Measurements from ENCODE around the gene CST3. TPM values are rescaled to one million over a fixed set of nuclear protein-coding genes. Genes with fewer than 3 reads are reported as not detected.

The CST3 gene
- total RNA-seq, 4 donors from 2014 or later: 951 to 1,877 (median 1,344) TPM

GRCh38 chr20:23671479-23671878 is 33.7 kb upstream of the CST3 start:
- 75 to 80% methylated on average over 2 of the region's 3 CpGs for WGBS, 2 donors (ENCODE audit: low coverage in 1 of 2)
- no peak for TF ChIP-seq POLR2A (IDR thresholded peaks at IDR 0.05)
- TF ChIP-seq CTCF (IDR thresholded peaks at IDR 0.05): no peak
- no peak for TF ChIP-seq POLR2AphosphoS5 (IDR thresholded peaks at IDR 0.05)
- no peak for TF ChIP-seq EP300 (IDR thresholded peaks at IDR 0.05)
- Histone ChIP-seq H3K4me3 (no peak overlapping the region), H3K27ac (no peak overlapping the region), H3K9me3 (no peaks in the 10 kb centered on the region), H3K27me3 (no peaks in the 10 kb centered on the region), H3K36me3 (no peaks in the 10 kb centered on the region), H3K4me1 (no peaks in the 10 kb centered on the region)
- no peak for ATAC-seq

- no peaks in the 10 kb centered on the region for H3K27me3 ChIP-seq
- TF ChIP-seq EP300 (IDR thresholded peaks at IDR 0.05) (no peak), POLR2AphosphoS5 (IDR thresholded peaks at IDR 0.05) (no peak), CTCF (IDR thresholded peaks at IDR 0.05) (no peak), POLR2A (IDR thresholded peaks at IDR 0.05) (no peak)
- WGBS, 2 donors (ENCODE audit: low coverage in 1 of 2): 67% methylated on average over 1 of the region's 1 CpG; no CpG with 5 or more reads in 1 of the 2 donors
- no peaks in the 10 kb centered on the region for H3K9me3 ChIP-seq
- H3K4me3 ChIP-seq: no peak overlapping the region
- no peaks in the 10 kb centered on the region for H3K4me1 ChIP-seq
- no peak overlapping the region for H3K27ac ChIP-seq
- H3K36me3 ChIP-seq: no peaks in the 10 kb centered on the region
- no peak for ATAC-seq
These were observed 32.6 kb upstream of the CST3 start for GRCh38 chr20:23670361-23670760.

GRCh38 chr20:23669866-23670265 is 32.1 kb upstream of the CST3 start:
- Histone ChIP-seq H3K27ac (no peak overlapping the region), H3K9me3 (no peaks in the 10 kb centered on the region), H3K27me3 (no peaks in the 10 kb centered on the region), H3K36me3 (no peaks in the 10 kb centered on the region), H3K4me3 (no peak overlapping the region), H3K4me1 (no peaks in the 10 kb centered on the region)
- WGBS, 2 donors (ENCODE audit: low coverage in 1 of 2): 82 to 85% methylated on average over 7 of the region's 7 CpGs
- ATAC-seq: no peak
- TF ChIP-seq CTCF (IDR thresholded peaks at IDR 0.05) (no peak), POLR2AphosphoS5 (IDR thresholded peaks at IDR 0.05) (no peak), POLR2A (IDR thresholded peaks at IDR 0.05) (no peak), EP300 (IDR thresholded peaks at IDR 0.05) (no peak)

GRCh38 chr20:23669327-23669726 is 31.6 kb upstream of the CST3 start:
- Histone ChIP-seq H3K27me3 (no peaks in the 10 kb centered on the region), H3K4me3 (no peak overlapping the region), H3K9me3 (no peaks in the 10 kb centered on the region), H3K36me3 (no peaks in the 10 kb centered on the region), H3K27ac (no peak overlapping the region), H3K4me1 (no peaks in the 10 kb centered on the region)
- WGBS, 2 donors (ENCODE audit: low coverage in 1 of 2): 86 to 92% methylated on average over 1 of the region's 1 CpG
- TF ChIP-seq POLR2AphosphoS5 (IDR thresholded peaks at IDR 0.05) (no peak), EP300 (IDR thresholded peaks at IDR 0.05) (no peak), CTCF (IDR thresholded peaks at IDR 0.05) (no peak), POLR2A (IDR thresholded peaks at IDR 0.05) (no peak)
- ATAC-seq: no peak

- Histone ChIP-seq H3K4me3 (no peak overlapping the region), H3K36me3 (no peaks in the 10 kb centered on the region), H3K27me3 (no peaks in the 10 kb centered on the region), H3K9me3 (no peaks in the 10 kb centered on the region), H3K4me1 (no peaks in the 10 kb centered on the region), H3K27ac (no peak overlapping the region)
- 0 to 10% methylated on average over 1 to 3 of the region's 4 CpGs for WGBS, 2 donors (ENCODE audit: low coverage in 1 of 2)
- peak; percentile 66 for ATAC-seq
- peak; percentile 57 to 83 (median 68) for TF ChIP-seq CTCF (IDR thresholded peaks at IDR 0.05)
- TF ChIP-seq POLR2A (IDR thresholded peaks at IDR 0.05): no peak
- TF ChIP-seq POLR2AphosphoS5 (IDR thresholded peaks at IDR 0.05): no peak
- no peak for TF ChIP-seq EP300 (IDR thresholded peaks at IDR 0.05)
These were observed 30.8 kb upstream of the CST3 start for GRCh38 chr20:23668477-23668951.

All from gastroesophageal sphincter (tissue), 4 donors.